Measurements from ENCODE around the gene ITGA2B. TPM values are rescaled to one million over a fixed set of nuclear protein-coding genes. Genes with fewer than 3 reads are reported as not detected.

The ITGA2B gene
- polyA plus RNA-seq, 1 donor (not counting 4 experiments of a cell fraction or from before 2014, with no cell fraction given) = not detected

GRCh38 chr17:44375196-44376017, 14.0 kb downstream of the ITGA2B start:
- no peak for FAIRE-seq
- Histone ChIP-seq H3K79me2 (ENCODE audit: control insufficient read depth, insufficient read depth, low read length) (no peaks in the 10 kb centered on the region), H3K27me3 (ENCODE audit: control insufficient read depth, extremely low read depth, insufficient read depth, low read length) (peaks cover 6% of the 10 kb centered on the region), H2AFZ (ENCODE audit: control insufficient read depth, low read length) (no peak overlapping the region), H3K36me3 (ENCODE audit: control insufficient read depth in 2 of 2, extremely low read depth in 1 of 2, insufficient read depth in 2 of 2, low read length in 2 of 2) (no peaks in the 10 kb centered on the region), H3K27ac (ENCODE audit: control insufficient read depth, insufficient read depth, low read length) (no peak overlapping the region), H3K9me1 (ENCODE audit: control insufficient read depth, extremely low read depth, insufficient read depth, low read length) (no peaks in the 10 kb centered on the region), H3K4me1 (ENCODE audit: control insufficient read depth, extremely low read depth, insufficient read depth, low read length) (no peaks in the 10 kb centered on the region), H4K20me1 (ENCODE audit: control insufficient read depth, extremely low read depth, insufficient read depth, low read length) (no peaks in the 10 kb centered on the region), H3K9me3 (ENCODE audit: control insufficient read depth, low read depth, low read length) (no peaks in the 10 kb centered on the region), H3K9ac (ENCODE audit: control insufficient read depth, extremely low read depth, insufficient read depth, low read length) (no peak overlapping the region), H3K4me2 (ENCODE audit: control insufficient read depth, extremely low read depth, insufficient read depth, low read depth, low read length) (no peak overlapping the region), H3K4me3 (ENCODE audit: control insufficient read depth in 2 of 3, extremely low read depth in 1 of 3, insufficient read depth in 2 of 3, low read depth in 1 of 3, low read length in 3 of 3) (no peak overlapping the region)
- dilution Hi-C loops (cut with MboI; ENCODE audit: extremely low pct_ligation_motif_present, low sequenced_read_pairs) = no loop called here
- no peak for TF ChIP-seq CTCF (optimal IDR thresholded peaks at IDR 0.05 in 1 of 3, IDR thresholded peaks at IDR 0.05 in 1 of 3, conservative IDR thresholded peaks at IDR 0.05 in 1 of 3; ENCODE audit: extremely low read depth in 1 of 3, insufficient read depth in 2 of 3, low read length in 3 of 3)
- DNase-seq (ENCODE audit: low read depth, low spot score) = no peak

GRCh38 chr17:44374306-44375195, 14.9 kb downstream of the ITGA2B start:
- H2AFZ ChIP-seq (ENCODE audit: control insufficient read depth, low read length) = no peak overlapping the region
- H3K4me1 ChIP-seq (ENCODE audit: control insufficient read depth, extremely low read depth, insufficient read depth, low read length) = no peaks in the 10 kb centered on the region
- no peak overlapping the region for H3K4me2 ChIP-seq (ENCODE audit: control insufficient read depth, extremely low read depth, insufficient read depth, low read depth, low read length)
- no peaks in the 10 kb centered on the region for H3K9me3 ChIP-seq (ENCODE audit: control insufficient read depth, low read depth, low read length)
- no peaks in the 10 kb centered on the region for H3K9me1 ChIP-seq (ENCODE audit: control insufficient read depth, extremely low read depth, insufficient read depth, low read length)
- dilution Hi-C loops (cut with MboI; ENCODE audit: extremely low pct_ligation_motif_present, low sequenced_read_pairs) = no loop called here
- H3K4me3 ChIP-seq (ENCODE audit: control insufficient read depth in 2 of 3, extremely low read depth in 1 of 3, insufficient read depth in 2 of 3, low read depth in 1 of 3, low read length in 3 of 3) = no peak overlapping the region
- H3K36me3 ChIP-seq (ENCODE audit: control insufficient read depth in 2 of 2, extremely low read depth in 1 of 2, insufficient read depth in 2 of 2, low read length in 2 of 2) = no peaks in the 10 kb centered on the region
- FAIRE-seq (no peak), DNase-seq (ENCODE audit: low read depth, low spot score) (no peak)
- no peak overlapping the region for H3K27ac ChIP-seq (ENCODE audit: control insufficient read depth, insufficient read depth, low read length)
- H3K79me2 ChIP-seq (ENCODE audit: control insufficient read depth, insufficient read depth, low read length) = no peaks in the 10 kb centered on the region
- no peaks in the 10 kb centered on the region for H3K27me3 ChIP-seq (ENCODE audit: control insufficient read depth, extremely low read depth, insufficient read depth, low read length)
- no peaks in the 10 kb centered on the region for H4K20me1 ChIP-seq (ENCODE audit: control insufficient read depth, extremely low read depth, insufficient read depth, low read length)
- TF ChIP-seq EZH2 (IDR thresholded peaks at IDR 0.05; ENCODE audit: low read length) (no peak), CTCF (optimal IDR thresholded peaks at IDR 0.05 in 1 of 3, IDR thresholded peaks at IDR 0.05 in 1 of 3, conservative IDR thresholded peaks at IDR 0.05 in 1 of 3; ENCODE audit: extremely low read depth in 1 of 3, insufficient read depth in 2 of 3, low read length in 3 of 3) (no peak)
- H3K9ac ChIP-seq (ENCODE audit: control insufficient read depth, extremely low read depth, insufficient read depth, low read length) = no peak overlapping the region
